HepG2 (cell line): ENCODE data around the gene ACAP3. TPM values are rescaled to one million over a fixed set of nuclear protein-coding genes. Genes with fewer than 3 reads are reported as not detected.

Source experiments
- ATAC-seq: fragments of 200-7000 bp; cut with Tn5 transposase; 3 replicates; pipeline ENCODE4 v1.9.1; 2020; ENCODE audit warnings: mild to moderate bottlenecking, moderate library complexity
- BruUV-seq: library from RNA; stranded (reverse); fragments of 400-500 nt; replicated peaks from 2 replicates; lab custom pipeline; 2021; lab: Mats Ljungman, UMichigan
- CTCF ChIA-PET: fragments of 300-600 bp; formaldehyde crosslinking; extraction: SDS; loops from one replicate; lab custom pipeline; 2021; ENCODE audit warnings: low total read pairs, inconsistent platforms, low intra/inter-chr PET ratio; lab: Yijun Ruan, JAX
- POLR2A ChIA-PET: fragments of 350-600 bp; sonication (Branson Sonifier 250); formaldehyde crosslinking; loops from one replicate; lab custom pipeline; 2020; ENCODE audit warnings: antibody characterized with exemption, inconsistent platforms; lab: Yijun Ruan, JAX
- DNase-seq: peaks from one replicate; pipeline ENCODE4 v3.0.0-alpha.2; 2015; ENCODE audit warnings: low spot score
- FAIRE-seq: peaks from 3 replicates; lab custom pipeline; 2011; peaks lifted over from hg19 to GRCh38; lab: Jason Lieb, UNC
- H2AFZ ChIP-seq: one replicate; pipeline ENCODE4 v1.6.1; 2011; ENCODE audit warnings: low read length, inconsistent platforms
- H3K27ac ChIP-seq: fragments of 300-600 bp; 3 replicates; pipeline ENCODE4 v1.8.0; 2011; ENCODE audit warnings: mixed run types, mild to moderate bottlenecking, mixed read lengths, low read length, inconsistent platforms; ENCODE audit not compliant: insufficient read depth; ENCODE audit errors: extremely low read length
- H3K27me3 ChIP-seq, 2 experiments: fragments of 200-600 bp in 1 of 2; 2 replicates in 1 of 2; 3 replicates in 1 of 2; pipeline versions ENCODE4 v1.6.0 to v1.8.0; 2011; ENCODE audit warnings: low read length in 2 of 2, mild to moderate bottlenecking in 2 of 2, moderate library complexity in 2 of 2, inconsistent platforms in 1 of 2; ENCODE audit not compliant: insufficient read depth in 2 of 2, control insufficient read depth in 1 of 2
- H3K36me3 ChIP-seq, 2 experiments: fragments of 200-600 bp in 1 of 2; replicated peaks in 1 of 2; 2 replicates in 1 of 2; 3 replicates in 1 of 2; pipeline versions ENCODE4 v1.5.1 to v1.8.0; 2011; ENCODE audit warnings: low read length in 2 of 2, inconsistent platforms in 1 of 2; ENCODE audit not compliant: insufficient read depth in 2 of 2, control insufficient read depth in 1 of 2
- H3K4me1 ChIP-seq: 2 replicates; pipeline ENCODE4 v1.5.1; 2012; ENCODE audit warnings: low read length, inconsistent platforms; ENCODE audit not compliant: insufficient read depth
- H3K4me2 ChIP-seq: 2 replicates; pipeline ENCODE4 v1.6.0; 2011; ENCODE audit warnings: low read depth, low read length, inconsistent platforms
- H3K4me3 ChIP-seq, 3 experiments: fragments of 200-600 bp in 1 of 3; sonication (generic), shearing (Covaris generic) in 1 of 3; replicated peaks in 1 of 3; 2 replicates each; pipeline ENCODE4 v1.5.1; 2011 to 2016; ENCODE audit warnings: low read length in 3 of 3, inconsistent platforms in 2 of 3, low read depth in 2 of 3, mild to moderate bottlenecking in 2 of 3, control low read depth in 1 of 3, mixed read lengths in 1 of 3; ENCODE audit not compliant: insufficient read depth in 1 of 3
- H3K79me2 ChIP-seq: one replicate; pipeline ENCODE4 v1.6.1; 2011; ENCODE audit warnings: low read length, inconsistent platforms; ENCODE audit not compliant: insufficient read depth
- H3K9ac ChIP-seq: 2 replicates; pipeline ENCODE4 v1.6.0; 2011; ENCODE audit warnings: mild to moderate bottlenecking, low read depth, low read length, inconsistent platforms; ENCODE audit not compliant: insufficient read depth
- H3K9me3 ChIP-seq: 2 replicates; pipeline ENCODE4 v1.5.1; 2012; ENCODE audit warnings: mild to moderate bottlenecking, low read length
- H4K20me1 ChIP-seq: 2 replicates; pipeline ENCODE4 v1.6.0; 2011; ENCODE audit warnings: inconsistent platforms, mild to moderate bottlenecking, low read length, moderate library complexity; ENCODE audit not compliant: insufficient read depth
- TEF ChIP-seq: sonication (generic); formaldehyde crosslinking; IDR thresholded peaks from 2 replicates; pipeline ENCODE4 v1.5.0; 2020; ENCODE audit warnings: missing genetic modification reagents
- ZNF407 ChIP-seq: sonication (generic); formaldehyde crosslinking; IDR thresholded peaks from one replicate; pipeline ENCODE4 v1.5.1; 2020; ENCODE audit warnings: mild to moderate bottlenecking, missing genetic modification reagents; ENCODE audit errors: not compliant biosample characterization
- ZNF816 ChIP-seq: sonication (generic); formaldehyde crosslinking; IDR thresholded peaks from 2 replicates; pipeline ENCODE4 v1.8.0; 2022; ENCODE audit warnings: missing genetic modification reagents, mild to moderate bottlenecking, borderline replicate concordance
- ZSCAN5A ChIP-seq: sonication (generic); formaldehyde crosslinking; IDR thresholded peaks from 2 replicates; pipeline ENCODE4 v1.8.0; 2022; ENCODE audit warnings: mild to moderate bottlenecking, missing genetic modification reagents, borderline replicate concordance
- WGBS: methylation state at CpG from one replicate; pipeline ENCODE4 v1.1.6; 2017; ENCODE audit warnings: low lambda C conversion rate; 5-methylcytosine and 5-hydroxymethylcytosine counted together
- in situ Hi-C: cut with HindIII; loops from 2 replicates; pipeline ENCODE4 v1.10.0; 2017; ENCODE audit warnings: low pct_unique_long_range_greater_than_20kb; ENCODE audit not compliant: extremely low pct_ligation_motif_present
- intact Hi-C: fragments of 100-400 bp; cut with micrococcal nuclease; formaldehyde crosslinking; loops from one replicate; pipeline ENCODE4 v1.10.0; 2022; ENCODE audit not compliant: unreplicated experiment
- polyA plus RNA-seq, 8 experiments: library from polyadenylated mRNA; depleted of rRNA in 3 of 8; stranded (reverse) in 7 of 8; unstranded in 1 of 8; fragments of >200 nt; fragmentation: Illumina TruSeq in 4 of 8; extraction: Trizol in 4 of 8; gene quantifications; 2 replicates each; pipeline versions ENCODE4 v1.2.1 to v1.2.3, GENCODE V29; 2011 to 2016; ENCODE audit warnings: low read depth in 4 of 8, missing spikeins in 1 of 8, mixed read lengths in 1 of 8; ENCODE audit not compliant: insufficient read depth in 1 of 8
- total RNA-seq, 5 experiments: library from RNA; depleted of rRNA; stranded (reverse); fragments of >200 nt; fragmentation: Illumina TruSeq; extraction: Trizol; gene quantifications; 2 replicates each; pipeline ENCODE4 v1.2.3, GENCODE V29; 2016; ENCODE audit warnings: low read depth in 1 of 5

The ACAP3 gene
- total and polyA plus RNA-seq, 2 of the 13 experiments (the other 11 are each of a cell fraction or from before 2014, with no cell fraction given), result 29.4 to 50.8 TPM

- H2AFZ ChIP-seq, result no peak overlapping the region
- intact Hi-C loops (no loop called here), in situ Hi-C loops (no loop called here)
- H3K9ac ChIP-seq, result no peak overlapping the region
- H3K27ac ChIP-seq, result no peak overlapping the region
- no peaks in the 10 kb centered on the region; a peak in 1 of 5 replicates for H3K36me3 ChIP-seq
- FAIRE-seq, result no peak
- H3K9me3 ChIP-seq, result no peaks in the 10 kb centered on the region
- peaks cover 4% of the 10 kb centered on the region; the same call in 1 of the 2 replicates for H3K4me1 ChIP-seq
- no peak overlapping the region for H3K4me3 ChIP-seq
- ATAC-seq, result no peak
- ChIA-PET CTCF (no interaction called here), POLR2A (no interaction called here)
- no peak overlapping the region for H3K4me2 ChIP-seq
- BruUV-seq, result no TSS peak
- TF ChIP-seq TEF, result no peak
- H3K27me3 ChIP-seq, result no peaks in the 10 kb centered on the region; a peak in 1 of 5 replicates
- no peaks in the 10 kb centered on the region for H4K20me1 ChIP-seq
- DNase-seq, result no peak
- no peaks in the 10 kb centered on the region for H3K79me2 ChIP-seq
- 98% methylated on average over 22 of the region's 35 CpGs for WGBS
Measured at GRCh38 chr1:1295154-1295923, 12.4 kb downstream of the ACAP3 start.

- H3K4me3 ChIP-seq, result no peak overlapping the region
- ATAC-seq (no peak), FAIRE-seq (no peak), DNase-seq (no peak)
- POLR2A ChIA-PET, result interaction anchor here (0.6 kb wide), 1 partner anchor 11 kb away, joined by 3 read pairs; no protein-coding TSS in a partner anchor
- CTCF ChIA-PET, result no interaction called here
- H3K9ac ChIP-seq, result no peak overlapping the region
- no peak overlapping the region for H3K27ac ChIP-seq
- intact Hi-C loops (loop anchor here (5.0 kb wide), 1 partner anchor 172 kb away; no protein-coding TSS in a partner anchor), in situ Hi-C loops (no loop called here)
- 98% methylated on average over 44 of the region's 58 CpGs for WGBS
- no peaks in the 10 kb centered on the region; a peak in 1 of 5 replicates for H3K36me3 ChIP-seq
- H3K4me2 ChIP-seq, result no peak overlapping the region
- no peaks in the 10 kb centered on the region for H3K4me1 ChIP-seq
- no peaks in the 10 kb centered on the region; a peak in 1 of 5 replicates for H3K27me3 ChIP-seq
- BruUV-seq, result no TSS peak
- no peak overlapping the region for H2AFZ ChIP-seq
- no peaks in the 10 kb centered on the region for H4K20me1 ChIP-seq
- H3K79me2 ChIP-seq, result no peaks in the 10 kb centered on the region
- no peaks in the 10 kb centered on the region for H3K9me3 ChIP-seq
- TF ChIP-seq ZSCAN5A (CRISPR knock-in tag) (no peak), ZNF407 (no peak), ZNF816 (CRISPR knock-in tag) (no peak)
Measured at GRCh38 chr1:1294250-1294890, 13.4 kb downstream of the ACAP3 start.
